ENCODE data around the gene PRAME.

DNA sequence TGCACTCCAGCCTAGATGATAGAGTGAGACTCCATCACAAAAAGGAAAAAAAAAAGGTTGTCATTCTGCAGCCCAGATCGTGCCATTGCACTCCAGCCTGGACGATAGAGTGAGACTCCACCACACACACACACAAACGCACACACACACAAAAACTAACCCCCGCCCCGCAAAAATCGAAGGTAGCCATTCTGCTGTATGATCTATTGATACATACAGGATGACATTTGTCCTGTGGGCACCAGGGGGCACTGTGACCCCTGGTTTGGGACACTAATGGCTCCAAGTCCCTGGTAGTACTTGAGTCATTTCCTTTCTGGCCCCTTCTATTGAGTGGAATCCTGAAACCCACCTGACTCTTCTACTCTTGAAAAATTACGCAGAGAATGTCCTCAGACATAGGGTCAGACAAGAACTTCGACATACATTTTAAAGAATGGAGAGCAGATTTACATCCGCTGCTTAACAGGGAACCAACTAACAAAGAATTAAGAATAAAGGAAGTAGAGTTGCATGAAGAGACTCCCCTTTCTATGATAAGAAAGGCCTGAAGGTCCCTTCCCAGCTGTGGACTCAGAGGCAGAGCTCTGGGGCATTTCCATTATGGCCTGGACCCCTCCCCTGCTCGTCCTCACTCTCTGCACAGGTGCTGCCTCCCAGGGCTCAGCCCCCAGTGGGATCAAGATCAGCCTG lies 35.0 kb upstream of the PRAME start:
- TF ChIP-seq CTCF (conservative IDR thresholded peaks at IDR 0.05; ENCODE audit: low read length) (peak; percentile 95), EZH2phosphoT487 (IDR thresholded peaks at IDR 0.05; ENCODE audit: borderline replicate concordance) (no peak)
